Measurements from ENCODE around the gene RYR2. TPM values are rescaled to one million over a fixed set of nuclear protein-coding genes. Genes with fewer than 3 reads are reported as not detected.

RYR2 gene
- total and polyA plus RNA-seq, 12 donors = 43.1 to 1,252 (median 872) TPM

- no peak for TF ChIP-seq CTCF (IDR thresholded peaks at IDR 0.05)
- WGBS, 2 donors = 63 to 71% methylated on average over 2 of the region's 2 CpGs
- DNase-seq = no peak
- ATAC-seq = no peak
- peaks cover 0 to 16% (median 0%) of the 10 kb centered on the region in 9 donors for H3K36me3 ChIP-seq
- H3K27ac ChIP-seq = no peak overlapping the region
- intact Hi-C loops (cut with DNase I) = no loop called here
- no peak overlapping the region for H3K4me3 ChIP-seq
- H3K27me3 ChIP-seq = no peaks in the 10 kb centered on the region
- H3K4me1 ChIP-seq = peaks cover 0 to 54% (median 5%) of the 10 kb centered on the region in 9 donors
- H3K9me3 ChIP-seq = peaks cover 0 to 26% (median 0%) of the 10 kb centered on the region in 11 donors
Observed at GRCh38 chr1:237134929-237135328, 92.9 kb downstream of the RYR2 start.

DNA sequence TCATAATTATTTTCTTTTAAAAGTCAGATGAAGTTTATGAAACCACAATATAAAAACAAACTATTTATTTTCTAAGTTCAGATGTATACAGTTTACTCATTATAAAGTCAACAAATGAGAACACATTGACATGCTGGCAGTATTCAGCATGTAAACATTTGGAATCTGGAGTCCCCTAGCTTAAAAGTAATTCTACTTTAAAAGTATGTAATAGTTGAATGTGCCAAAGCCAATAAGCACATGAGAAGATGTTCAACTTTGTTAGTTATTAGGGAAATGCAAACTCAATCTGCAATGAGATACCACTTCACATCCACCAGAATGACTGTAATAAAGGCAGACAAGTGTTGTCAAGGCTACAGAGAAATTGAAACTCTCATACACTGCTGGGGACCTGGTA lies 96.6 kb downstream of the RYR2 start:
- Histone ChIP-seq H3K9me3 (no peaks in the 10 kb centered on the region), H3K36me3 (peaks cover 0 to 7% (median 0%) of the 10 kb centered on the region in 9 donors), H3K27ac (no peak overlapping the region), H3K27me3 (no peaks in the 10 kb centered on the region), H3K4me1 (peaks cover 5 to 70% (median 29%) of the 10 kb centered on the region in 9 donors), H3K4me3 (no peak overlapping the region)
- intact Hi-C loops (cut with DNase I) = no loop called here
- ATAC-seq (no peak), DNase-seq (no peak)
- no peak for TF ChIP-seq CTCF (IDR thresholded peaks at IDR 0.05)

- ATAC-seq = peak in 3 of 8 donors; percentile 13 to 26 (median 18)
- intact Hi-C loops (cut with DNase I) = no loop called here
Observed at GRCh38 chr1:237139732-237140131, 97.7 kb downstream of the RYR2 start.

DNA sequence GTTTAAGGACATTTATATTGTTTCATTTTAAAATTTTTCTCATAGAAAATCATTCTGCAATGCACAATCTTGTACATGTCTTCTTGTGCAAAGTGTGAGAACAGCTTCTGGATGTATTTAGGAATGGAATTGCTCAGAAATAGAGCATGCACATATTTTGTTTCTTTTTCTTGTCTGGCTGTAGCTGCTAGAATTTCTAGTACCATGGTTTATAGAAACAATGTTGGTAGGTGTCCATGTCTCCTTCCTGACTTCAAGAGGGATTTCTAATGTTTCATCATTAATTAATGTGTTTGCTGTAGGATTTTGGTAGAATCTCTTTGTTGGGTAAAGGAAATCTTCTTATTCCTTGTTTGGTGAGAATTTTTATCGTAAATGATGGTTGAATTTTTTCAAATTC lies 99.0 kb downstream of the RYR2 start:
- no peaks in the 10 kb centered on the region for H3K9me3 ChIP-seq
- intact Hi-C loops (cut with DNase I) = no loop called here
- no peak for TF ChIP-seq CTCF (IDR thresholded peaks at IDR 0.05)
- DNase-seq (no peak), ATAC-seq (no peak)
- H3K36me3 ChIP-seq = peaks cover 0 to 5% (median 0%) of the 10 kb centered on the region in 9 donors
- WGBS, 2 donors = 44 to 65% methylated on average over 1 of the region's 1 CpG
- H3K4me1 ChIP-seq = peaks cover 7 to 87% (median 44%) of the 10 kb centered on the region in 9 donors
- peak overlapping the region in 6 of 10 donors; percentile 32 to 66 (median 46) for H3K27ac ChIP-seq
- no peaks in the 10 kb centered on the region for H3K27me3 ChIP-seq
- no peak overlapping the region for H3K4me3 ChIP-seq

More at GRCh38 chr1:237139732-237140131, 97.7 kb downstream of the RYR2 start:
- no peak for DNase-seq
- H3K4me1 ChIP-seq = peaks cover 5 to 78% (median 33%) of the 10 kb centered on the region in 9 donors
- 47 to 65% methylated on average over 8 of the region's 8 CpGs for WGBS, 2 donors
- no peak for TF ChIP-seq CTCF (IDR thresholded peaks at IDR 0.05)
- peak overlapping the region in 3 of 10 donors; percentile 9 to 52 (median 27) for H3K27ac ChIP-seq
- H3K27me3 ChIP-seq = no peaks in the 10 kb centered on the region
- no peak overlapping the region for H3K4me3 ChIP-seq
- H3K9me3 ChIP-seq = no peaks in the 10 kb centered on the region
- peaks cover 0 to 7% (median 0%) of the 10 kb centered on the region in 9 donors for H3K36me3 ChIP-seq
